NOMO-1 treated with dmso at 0.1 percent for 144 hours (cell line): ENCODE results near the gene ZNF316.
"Not testable (repeated sequence)": the region's sequence is repeated elsewhere in the genome, so short reads cannot be mapped to it uniquely, and the experiment has no call there.

ENCODE experiments used
- DNase-seq: peaks from one replicate; lab custom pipeline; 2025; ENCODE audit not compliant: unreplicated experiment; lab: John Stamatoyannopoulos, UW

ZNF316 gene

DNA sequence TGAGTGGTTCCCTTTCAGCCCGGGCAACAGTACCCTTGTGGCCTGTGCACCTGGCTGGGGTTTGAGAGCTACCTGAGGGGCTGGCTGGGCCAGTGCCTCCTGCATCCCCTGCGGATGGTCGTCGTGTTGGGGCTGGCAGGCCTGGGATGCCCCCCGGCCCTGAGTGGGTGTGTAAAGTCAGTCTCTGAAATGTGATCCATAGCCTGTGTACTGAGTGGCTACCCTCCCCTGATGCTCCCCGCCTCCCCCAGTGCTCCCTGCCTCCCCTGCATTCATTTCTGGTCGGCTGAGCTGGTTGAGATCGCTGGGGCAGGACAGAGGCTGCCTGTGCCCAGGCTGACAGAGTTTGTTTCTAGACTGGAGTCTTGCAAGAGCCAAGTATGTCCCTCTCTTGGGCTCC is 9.3 kb downstream of the ZNF316 start:
- no peak for DNase-seq

DNA sequence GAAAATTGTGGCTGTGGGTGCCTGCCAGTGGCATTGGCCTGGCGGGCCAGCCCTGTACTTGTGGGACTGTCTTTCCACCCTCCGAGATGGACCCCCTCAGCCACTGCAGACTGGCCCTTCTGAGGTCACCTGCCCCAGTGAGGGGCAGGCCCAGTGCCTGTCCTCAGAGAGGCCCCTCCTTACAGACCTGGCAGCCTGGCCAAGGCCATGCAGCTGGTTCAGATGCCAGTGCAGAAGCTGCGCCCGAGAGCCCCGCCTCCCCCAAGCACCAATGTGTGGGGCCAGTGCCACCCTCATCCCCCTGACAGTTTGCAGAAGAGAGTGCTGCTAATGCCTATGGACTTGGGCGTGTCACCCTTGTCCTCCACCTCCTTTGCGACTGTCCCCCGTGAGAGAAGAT is 10.0 kb downstream of the ZNF316 start:
- DNase-seq, result no peak

DNA sequence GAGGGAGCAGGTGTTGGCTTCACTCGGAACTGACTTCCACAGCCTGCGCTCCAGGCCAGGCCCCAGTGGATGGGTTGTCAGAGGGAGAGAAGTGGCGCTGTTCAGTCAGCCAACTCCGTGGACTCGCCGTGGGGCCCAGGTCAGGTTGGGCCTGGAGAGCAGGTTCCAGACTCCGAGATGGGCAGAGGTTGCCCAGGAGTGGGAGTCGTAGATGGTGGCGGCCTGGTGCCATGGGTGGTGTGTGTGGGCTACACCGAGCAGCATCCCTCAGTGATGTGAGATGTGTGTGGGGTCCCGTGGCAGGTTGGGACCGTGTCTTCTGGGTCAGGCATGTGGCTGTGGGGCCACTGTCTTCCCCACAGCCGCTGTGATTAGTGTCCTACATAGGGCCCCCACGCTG is 10.4 kb downstream of the ZNF316 start:
- DNase-seq, result no peak

DNA sequence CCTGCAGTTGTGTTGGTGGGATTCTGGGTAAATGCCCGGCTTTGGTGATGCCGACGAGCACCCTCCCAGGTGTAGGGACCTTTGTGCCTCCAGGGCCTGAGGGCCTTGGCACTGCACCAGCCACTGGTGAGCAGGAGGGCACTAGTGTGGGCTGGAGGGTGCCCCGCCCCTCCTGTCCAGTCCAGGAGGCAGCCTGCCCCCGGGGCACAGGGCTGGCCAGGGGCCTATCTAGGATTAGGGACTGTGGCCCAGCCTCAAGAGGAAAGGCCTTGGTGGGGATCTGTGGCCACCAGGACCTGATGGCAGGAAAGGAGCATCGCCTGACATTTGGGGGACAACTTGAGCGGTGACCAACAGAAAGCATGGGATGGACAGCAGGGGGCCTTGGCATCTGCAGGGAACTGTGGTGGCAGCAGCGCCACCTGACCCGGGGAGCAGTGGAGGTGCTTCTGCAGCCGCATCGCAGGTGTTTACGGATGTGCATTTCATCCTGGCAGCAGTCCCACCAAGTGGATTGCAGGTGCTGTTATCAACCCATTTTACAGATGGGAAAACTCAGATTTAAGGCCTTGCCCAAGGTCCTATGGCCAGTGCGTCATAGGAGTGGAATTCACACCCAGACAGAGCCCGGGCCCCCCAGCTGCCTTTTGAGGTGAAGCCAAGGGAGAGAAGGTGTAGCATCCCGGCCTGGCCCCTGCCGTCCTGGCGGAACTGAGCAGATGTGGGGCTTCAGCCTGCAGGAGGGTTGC is 11.1 kb downstream of the ZNF316 start:
- DNase-seq, result no peak

DNA sequence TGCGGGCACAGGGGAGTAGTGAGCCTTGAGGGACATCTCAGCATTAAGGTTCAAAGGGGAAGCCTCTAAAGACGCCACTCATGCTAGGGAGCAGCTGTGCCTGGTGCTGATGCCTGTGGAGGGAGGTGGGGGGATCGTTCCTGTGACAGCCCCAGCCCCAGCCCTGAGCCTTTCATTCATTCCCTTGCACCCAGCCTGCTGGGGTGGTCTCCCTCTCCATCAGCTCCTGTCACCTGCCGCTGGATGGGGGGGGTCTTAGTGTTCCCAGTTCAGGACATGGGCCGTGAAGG is 11.6 kb downstream of the ZNF316 start:
- no peak for DNase-seq

DNA sequence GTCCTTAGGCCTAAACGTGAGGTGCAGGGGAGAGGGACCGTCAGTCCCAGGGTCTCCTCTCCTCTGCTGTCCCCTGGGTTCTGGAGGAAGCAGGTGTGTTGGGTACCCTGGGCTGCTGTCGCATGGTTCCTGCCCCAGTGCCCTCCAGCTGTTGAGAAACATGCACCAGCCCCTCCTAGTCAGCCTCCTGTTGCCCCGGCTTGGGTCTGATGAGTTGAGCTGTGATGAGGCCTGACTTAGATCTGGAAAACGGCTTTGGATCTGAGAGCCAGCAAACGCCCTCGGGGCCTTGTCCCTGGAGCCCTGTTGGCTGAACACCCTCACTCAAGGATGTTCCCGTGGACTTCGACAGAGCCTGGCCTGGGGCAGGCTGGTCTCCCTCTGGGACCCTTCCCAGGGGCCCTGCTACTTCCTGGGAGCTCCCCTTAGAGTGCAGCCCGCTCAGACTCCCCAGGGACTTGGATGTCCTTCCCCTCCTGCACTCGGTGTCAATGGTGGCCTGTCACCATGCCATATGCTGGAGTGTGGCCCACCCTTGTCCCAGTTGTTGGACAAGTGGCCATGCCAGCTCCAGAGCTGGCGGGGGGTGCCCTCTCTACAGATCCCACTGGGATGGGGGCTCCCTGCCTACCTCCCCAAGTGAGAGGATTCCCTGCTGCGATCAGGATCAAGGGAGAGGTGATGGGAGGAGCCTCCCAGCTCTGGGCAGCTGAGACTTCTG is 12.3 kb downstream of the ZNF316 start:
- no peak for DNase-seq

DNA sequence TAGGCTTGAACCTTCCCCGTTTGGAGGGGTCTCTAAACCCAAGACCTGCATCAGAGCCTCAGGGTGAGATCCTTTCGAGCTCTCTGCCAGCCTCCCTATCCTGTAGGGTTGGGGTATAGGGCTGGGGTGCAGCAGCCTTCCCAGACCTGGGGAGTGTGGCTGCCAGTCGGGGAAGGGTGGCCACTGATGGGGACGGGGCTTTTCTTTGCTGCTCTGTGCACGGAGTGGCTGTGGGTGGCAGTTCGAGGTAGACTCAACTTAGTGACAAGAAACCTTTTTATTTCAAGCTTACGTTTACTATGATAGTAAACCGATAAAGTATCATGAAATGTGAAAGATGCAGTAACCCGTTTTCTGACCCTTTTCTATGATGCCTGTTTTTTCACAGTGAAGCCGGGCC is 13.0 kb downstream of the ZNF316 start:
- no peak for DNase-seq

DNA sequence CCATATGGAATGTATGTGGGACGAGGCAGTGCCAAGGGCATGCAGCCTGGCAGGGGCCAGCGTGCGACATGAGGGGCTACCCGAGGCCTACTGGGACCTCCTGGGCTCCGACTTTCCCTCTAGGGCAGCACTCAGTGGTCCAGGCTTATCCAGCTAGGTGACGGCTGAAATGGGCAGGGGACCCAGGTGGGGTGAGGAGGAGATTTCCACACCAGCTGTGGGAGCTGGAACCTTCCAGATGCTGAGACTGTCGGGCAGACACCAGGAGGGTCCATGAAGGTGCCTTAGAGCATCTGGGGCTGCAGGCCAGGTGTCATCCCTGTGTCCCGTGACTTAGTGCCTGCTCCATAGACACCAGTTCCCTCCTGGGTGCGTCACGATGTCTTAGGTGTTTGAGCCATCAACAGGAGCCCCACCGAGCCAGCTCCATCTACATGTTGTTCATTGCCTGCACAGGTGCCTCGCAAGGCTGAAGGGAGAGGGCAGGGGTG is 13.4 kb downstream of the ZNF316 start:
- no peak for DNase-seq

DNA sequence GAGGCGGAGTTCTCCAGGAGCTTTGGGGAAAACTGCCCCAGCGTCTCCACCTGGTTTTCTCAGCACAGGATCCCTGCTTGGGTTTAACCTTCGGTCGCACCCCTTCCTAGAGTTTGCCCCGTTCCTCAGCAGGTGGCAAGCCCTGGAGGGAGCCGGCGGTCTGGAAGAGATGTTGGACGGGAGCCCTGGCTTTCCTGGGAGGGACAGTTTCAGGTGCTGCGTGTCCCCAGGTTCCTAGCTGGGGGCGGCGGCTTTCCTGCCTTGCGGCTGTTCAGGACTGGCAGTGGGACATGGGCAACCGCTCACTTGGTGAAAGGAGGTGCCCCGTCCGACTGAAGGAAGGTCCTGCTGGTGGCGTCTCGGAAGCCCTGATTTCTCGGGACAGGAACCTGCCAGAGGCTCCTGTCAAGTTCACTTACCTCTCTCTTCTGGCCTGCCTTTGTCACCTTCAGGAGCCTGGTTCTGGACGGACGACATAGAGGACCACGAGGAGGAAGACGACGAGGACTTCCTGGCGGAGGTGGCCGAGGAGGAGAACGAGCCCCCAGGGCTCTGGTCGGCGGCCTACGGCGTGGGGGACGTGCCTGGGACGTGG is 14.8 kb downstream of the ZNF316 start:
- DNase-seq, result no peak

DNA sequence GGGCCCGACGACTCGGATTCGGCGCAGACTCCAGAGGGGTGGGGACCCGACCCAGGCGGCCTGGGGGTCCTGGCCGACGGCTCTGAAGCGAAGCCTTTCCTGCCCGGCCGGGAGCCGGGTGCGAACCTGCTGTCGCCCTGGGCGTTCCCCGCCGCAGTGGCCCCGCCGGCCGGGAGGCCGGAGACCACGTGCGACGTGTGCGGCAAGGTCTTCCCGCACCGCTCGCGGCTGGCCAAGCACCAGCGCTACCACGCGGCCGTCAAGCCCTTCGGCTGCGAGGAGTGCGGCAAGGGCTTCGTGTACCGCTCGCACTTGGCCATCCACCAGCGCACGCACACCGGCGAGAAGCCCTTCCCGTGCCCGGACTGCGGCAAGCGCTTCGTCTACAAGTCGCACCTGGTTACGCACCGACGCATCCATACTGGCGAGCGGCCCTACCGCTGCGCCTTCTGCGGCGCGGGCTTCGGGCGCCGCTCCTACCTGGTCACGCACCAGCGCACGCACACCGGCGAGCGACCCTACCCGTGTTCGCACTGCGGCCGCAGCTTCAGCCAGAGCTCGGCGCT is 15.4 kb downstream of the ZNF316 start:
- no peak for DNase-seq

DNA sequence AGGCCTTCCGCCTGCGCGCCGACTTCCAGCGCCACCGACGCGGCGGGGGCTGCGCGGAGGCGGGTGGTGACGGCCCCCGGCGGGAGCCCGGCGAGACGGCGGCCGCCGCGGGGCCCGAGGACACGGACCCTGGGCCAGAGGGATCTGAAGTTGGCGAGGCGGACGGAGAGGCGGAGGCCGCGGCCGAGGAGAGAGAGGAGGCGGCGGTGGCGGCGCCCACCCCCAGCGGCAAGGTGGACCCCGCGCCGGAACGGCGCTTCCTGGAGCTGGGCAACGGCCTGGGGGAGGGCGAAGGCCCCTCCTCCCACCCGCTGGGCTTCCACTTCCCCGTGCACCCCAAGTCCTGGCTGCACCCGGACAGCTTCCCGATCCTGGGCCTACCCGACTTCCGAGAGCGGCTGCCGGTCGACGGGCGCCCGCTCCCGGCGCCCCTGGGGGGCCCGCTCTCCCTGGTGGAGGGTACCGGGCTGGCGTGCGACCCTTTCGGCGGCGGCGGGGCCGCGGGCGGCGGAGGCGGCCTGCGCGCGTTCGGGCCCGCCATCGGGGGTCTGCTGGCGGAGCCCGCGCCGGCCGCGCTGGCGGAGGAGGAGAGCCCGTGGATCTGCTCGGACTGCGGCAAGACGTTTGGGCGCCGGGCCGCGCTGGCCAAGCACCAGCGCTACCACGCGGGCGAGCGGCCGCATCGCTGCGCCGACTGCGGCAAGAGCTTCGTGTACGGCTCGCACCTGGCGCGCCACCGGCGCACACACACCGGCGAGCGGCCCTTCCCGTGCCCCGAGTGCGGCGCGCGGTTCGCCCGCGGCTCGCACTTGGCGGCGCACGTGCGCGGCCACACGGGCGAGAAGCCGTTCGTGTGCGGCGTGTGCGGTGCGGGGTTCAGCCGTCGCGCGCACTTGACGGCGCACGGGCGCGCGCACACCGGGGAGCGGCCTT is 16.2 kb downstream of the ZNF316 start:
- DNase-seq, result no peak

DNA sequence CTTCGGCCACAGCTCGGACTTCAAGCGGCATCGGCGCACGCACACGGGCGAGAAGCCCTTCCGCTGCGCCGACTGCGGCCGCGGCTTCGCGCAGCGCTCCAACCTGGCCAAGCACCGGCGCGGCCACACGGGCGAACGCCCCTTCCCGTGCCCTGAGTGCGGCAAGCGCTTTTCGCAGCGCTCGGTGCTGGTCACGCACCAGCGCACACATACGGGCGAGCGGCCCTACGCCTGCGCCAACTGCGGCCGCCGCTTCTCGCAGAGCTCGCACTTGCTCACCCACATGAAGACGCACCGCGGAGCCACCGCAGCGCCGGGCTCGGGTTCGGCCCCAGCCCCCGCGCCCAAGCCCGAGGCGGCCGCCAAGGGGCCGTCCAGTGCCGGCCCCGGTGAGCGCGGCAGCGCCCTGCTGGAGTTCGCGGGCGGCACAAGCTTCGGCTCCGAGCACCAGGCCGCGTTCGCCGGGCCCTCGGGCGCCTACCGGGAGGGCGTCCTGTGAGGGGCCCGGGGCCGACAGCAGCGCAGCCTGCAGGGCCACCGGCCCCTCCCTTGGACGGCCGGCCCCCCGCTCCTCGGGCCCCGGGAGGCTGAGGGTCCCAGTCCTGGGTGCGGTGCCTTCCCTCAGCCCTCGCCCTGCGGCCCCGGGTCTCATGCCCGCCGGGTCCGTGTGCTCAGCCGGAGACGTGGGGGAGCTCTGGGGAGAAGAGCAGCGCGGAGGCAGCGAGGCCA is 17.2 kb downstream of the ZNF316 start:
- no peak for DNase-seq

DNA sequence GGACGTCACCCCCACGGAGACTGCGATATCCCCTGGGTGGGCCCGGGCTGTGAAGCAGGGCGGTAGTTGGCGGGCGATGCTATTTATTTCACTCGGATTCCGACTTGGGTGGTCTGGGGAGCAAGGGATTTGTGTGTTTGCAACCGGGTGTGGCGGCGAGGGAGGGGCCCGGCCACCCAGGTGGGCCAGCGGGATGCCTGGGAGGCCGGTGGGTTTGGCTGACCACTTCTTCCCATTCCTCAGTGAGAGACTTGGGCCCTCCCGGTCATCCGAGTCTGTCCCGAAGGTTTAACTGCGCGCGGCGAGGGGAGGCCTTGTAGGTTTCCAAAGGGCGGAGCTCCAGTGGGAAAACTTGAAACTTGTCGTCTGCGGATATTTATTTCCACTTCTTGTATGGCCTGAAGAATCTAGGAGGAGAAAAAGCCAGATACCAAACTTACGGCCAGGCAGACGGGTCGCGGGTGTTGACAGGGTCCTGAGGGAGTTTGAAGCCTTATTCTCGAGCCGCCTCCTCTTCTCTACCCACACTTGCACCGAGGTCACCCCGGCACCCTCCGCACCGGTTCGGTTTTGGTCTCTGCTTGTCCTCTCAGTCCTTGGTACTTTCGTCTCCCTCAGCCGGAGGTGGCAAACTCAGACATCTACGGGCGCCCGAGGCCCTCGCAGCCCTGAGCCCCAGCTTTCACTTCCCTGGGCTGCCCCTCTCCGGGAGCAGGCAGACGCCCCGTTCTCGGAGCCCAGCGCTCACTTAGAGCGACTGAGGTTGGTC is 17.9 kb downstream of the ZNF316 start:
- DNase-seq, result no peak

DNA sequence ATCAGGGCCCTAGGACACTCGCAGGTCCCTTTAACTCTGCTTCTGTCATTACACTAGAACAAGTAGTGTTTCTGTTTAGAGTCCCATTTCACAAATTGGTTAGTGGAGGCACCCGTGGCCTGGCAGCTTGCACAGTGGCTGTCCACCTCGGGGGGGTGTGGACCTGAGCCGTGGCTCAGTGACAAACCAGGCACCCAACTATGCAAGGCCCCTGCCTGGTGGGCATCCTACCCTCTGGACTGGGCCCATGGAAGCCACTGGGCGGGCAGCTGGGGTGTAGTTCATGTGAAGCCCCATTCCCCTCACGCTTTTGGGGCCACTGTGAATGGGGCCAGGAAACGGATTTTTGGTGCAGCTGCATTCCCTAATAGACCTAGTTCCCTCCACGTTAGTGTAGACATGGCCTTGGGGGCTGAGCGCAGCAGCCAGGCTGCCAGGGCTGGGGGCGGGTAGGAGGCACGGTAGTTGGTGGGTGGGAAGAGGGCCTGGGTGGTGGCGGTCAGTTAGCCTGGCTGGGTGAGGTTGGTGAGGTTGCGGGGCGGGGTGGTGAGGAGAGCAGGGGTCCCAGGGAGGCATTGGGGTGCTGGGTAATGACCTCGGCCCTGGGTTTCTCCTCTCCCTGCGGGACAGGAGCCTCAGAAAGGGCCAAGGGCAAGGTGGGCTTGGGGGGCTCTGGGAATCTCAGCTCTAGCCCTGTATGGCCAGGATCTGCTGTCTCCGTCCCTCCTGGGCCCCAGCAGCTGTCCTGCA is 18.7 kb downstream of the ZNF316 start:
- DNase-seq, result no peak

DNA sequence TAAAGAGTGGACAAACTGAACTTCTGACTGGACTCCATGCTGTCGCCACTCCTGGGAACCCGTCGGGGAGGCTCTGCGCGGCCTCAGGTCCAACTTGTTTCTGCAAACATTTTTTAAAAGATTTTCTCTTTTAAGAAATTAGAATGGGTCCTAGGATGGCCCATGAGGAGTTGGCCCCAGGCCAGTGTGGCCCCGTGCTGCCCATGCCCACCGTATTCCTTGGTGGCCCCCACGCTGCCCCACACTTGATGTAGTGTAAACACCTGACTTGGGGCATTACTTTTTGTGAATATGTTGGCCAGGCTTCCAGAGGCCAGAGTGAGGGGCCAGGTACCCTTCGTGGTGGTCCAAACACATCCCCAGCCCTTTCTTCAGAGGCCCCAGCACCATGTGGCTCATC is 19.3 kb downstream of the ZNF316 start:
- DNase-seq, result no peak

DNA sequence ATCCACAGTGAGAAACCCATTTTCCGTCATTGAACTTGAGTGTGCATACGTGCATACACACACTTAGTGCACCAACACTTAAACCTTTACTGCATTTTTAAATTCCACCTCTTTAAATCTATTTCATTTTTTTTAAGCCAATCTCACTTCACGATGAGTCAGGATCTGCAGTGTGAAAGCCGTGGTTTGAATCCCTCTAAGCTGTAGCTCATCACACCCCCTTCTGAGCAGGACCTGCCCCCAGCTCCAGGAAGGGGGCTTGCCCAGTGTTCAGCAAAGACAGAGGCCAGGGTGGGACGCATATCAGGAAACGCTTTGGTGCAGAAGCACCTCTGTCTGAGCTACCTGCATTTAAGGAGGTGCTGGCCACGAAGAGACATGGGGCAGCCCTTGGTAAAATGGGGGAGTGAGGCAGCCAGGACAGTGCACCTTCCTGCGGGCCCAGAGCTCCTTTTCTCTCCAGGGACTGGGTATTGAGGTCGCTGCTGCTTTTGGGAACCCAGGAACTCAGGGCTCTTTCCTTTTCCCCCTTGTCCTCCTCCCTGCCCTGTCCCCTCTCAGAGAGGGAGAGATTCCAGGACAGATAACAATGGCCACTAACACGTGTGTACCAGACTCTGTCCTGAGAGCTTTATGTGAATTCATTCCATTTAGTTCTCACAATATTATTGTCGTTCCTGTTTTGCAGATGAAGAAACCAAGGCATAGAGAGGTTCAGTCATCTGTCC is 21.7 kb downstream of the ZNF316 start:
- DNase-seq, result no peak

DNA sequence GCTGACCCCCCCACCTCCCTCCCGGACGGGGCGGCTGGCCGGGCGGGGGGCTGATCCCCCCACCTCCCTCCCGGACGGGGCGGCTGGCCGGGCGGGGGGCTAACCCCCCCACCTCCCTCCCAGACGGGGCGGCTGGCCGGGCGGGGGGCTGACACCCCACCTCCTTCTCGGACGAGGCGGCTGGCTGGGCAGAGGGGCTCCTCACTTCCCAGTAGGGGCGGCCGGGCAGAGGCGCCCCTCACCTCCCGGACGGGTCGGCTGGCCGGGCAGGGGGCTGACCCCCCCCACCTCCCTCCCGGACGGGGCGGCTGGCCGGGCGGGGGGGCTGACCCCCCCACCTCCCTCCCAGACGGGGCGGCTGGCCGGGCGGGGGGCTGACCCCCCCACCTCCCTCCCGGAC is 33.7 kb downstream of the ZNF316 start:
- DNase-seq, result not testable (repeated sequence)

DNA sequence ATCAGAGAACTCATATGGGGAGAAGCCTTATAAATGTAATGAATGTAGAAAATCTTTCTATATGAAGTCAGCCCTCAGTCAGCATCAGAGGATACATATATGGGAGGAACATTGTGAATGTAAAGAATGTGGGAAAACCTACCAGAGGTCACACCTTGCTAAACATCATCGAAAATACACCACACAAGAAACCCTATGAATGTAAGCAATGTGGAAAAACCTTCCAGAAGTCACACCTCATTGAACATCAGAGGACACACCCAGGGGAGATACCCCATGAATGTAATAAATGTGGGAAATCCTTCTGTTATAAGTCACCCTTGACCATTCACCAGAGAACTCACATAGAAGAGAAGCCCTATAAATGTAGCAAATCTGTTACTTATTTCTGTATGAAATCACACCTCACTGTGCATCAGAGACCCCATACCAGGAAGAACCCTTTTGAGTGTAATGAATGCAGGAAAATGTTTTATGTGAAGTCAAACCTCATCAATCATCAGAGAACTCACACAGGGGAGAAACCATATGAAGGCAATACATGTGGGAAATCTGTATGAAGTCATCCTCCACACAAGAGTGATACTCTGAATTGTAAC is 38.8 kb downstream of the ZNF316 start:
- DNase-seq, result no peak
